HG02852 (cell line): ENCODE measurements around the gene STRA6.

Experiments used
- ATAC-seq: cut with Tn5 transposase; IDR thresholded peaks from one replicate; pipeline ENCODE4 v1.9.1; 2021; ENCODE audit warnings: mild to moderate bottlenecking, moderate library complexity; ENCODE audit not compliant: unreplicated experiment

The STRA6 gene

GRCh38 chr15:74133694-74134386 lies 68.7 kb downstream of the STRA6 start:
- ATAC-seq, result no peak

GRCh38 chr15:74132681-74133651 lies 69.6 kb downstream of the STRA6 start:
- no peak for ATAC-seq

GRCh38 chr15:74131628-74132413 lies 70.8 kb downstream of the STRA6 start:
- ATAC-seq, result no peak

- ATAC-seq, result no peak
These were observed 71.5 kb downstream of the STRA6 start for GRCh38 chr15:74130849-74131627.

DNA sequence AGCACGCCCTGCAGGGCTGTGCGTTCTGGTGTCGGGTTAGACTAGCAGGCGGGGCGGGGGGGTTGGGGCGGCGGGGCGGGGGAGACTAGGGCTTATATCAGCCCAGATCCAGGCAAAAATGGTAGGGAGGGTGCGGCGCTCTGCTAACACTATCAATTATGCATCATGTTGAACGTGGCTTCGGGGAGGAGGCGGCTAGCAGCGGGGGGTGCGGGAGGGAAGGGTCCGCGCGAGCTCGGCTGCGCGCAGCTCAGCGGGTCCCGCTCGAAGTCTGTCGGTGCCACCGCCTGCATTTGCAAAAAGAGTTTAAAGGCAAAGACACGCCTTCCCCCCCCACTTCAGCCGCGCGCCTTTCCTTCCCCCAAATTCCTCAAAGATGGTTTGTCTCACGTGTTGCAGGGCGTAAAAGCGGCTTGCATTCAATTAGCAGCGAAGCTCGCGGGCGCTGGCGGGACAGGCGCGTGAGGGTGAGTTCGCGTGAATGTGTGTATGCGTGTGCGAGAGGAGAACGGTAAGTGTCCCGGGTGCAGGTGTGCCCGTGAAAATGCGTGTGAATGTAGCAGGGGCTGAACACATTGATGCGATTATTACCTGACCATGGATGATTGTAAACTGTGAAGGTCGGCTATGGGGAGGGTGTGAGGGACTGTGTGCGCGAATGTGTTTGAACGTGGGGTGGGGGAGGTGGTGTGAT lies 72.3 kb downstream of the STRA6 start, which contains the start of gene ISLR2:
Gene ISLR2, plus strand, starts transcription at position 432 of the 694 bp plus-strand sequence. CDS start 2,169 bp downstream, outside the sequence.
- ATAC-seq, result no peak

DNA sequence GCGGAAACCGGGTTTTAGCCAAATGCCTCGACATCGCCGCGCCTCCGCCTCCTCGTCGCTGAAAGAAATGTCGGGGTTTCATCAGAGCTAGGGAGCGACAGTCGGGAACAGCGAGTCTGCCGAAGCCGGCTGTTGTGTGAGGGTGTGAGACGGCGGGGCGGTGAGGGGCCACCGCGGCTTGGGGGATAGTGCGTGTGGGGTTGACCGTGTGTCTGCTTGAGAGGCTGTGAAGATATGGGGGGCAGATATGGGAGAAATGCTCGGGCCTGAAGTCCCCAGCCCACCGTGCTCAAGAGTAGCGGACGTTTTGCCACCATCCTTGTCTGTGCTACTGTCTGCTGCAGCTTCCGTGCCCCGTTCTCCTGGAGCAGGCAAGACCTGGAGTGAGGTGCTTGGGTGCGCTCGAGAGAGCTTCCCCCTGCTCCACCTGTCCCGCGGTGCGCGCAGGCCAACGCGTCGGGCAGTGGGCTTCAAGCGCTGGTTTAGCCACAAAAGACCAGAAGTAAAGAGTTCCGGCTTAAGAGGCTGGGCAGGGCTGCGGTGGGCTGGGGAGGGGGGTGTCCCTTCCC lies 72.9 kb downstream of the STRA6 start:
- ATAC-seq, result no peak
